K562 (cell line): ENCODE results near the gene NKD1. TPM values are rescaled to one million over a fixed set of nuclear protein-coding genes. Genes with fewer than 3 reads are reported as not detected.

Experiments used
- ATAC-seq: fragments of 200-7000 bp; cut with Tn5 transposase; 3 replicates; pipeline ENCODE4 v1.9.1; 2020; ENCODE audit warnings: moderate library complexity
- BruUV-seq: library from RNA; stranded (reverse); fragments of 400-500 nt; replicated peaks from 2 replicates; lab custom pipeline; 2021; lab: Mats Ljungman, UMichigan
- CTCF ChIA-PET: fragments of 300-600 bp; formaldehyde crosslinking; extraction: SDS; loops from one replicate; lab custom pipeline; 2021; ENCODE audit warnings: low intra/inter-chr PET ratio; lab: Yijun Ruan, JAX
- POLR2A ChIA-PET: fragments of 300-600, 350-650 bp; sonication (Branson Sonifier 250); formaldehyde crosslinking; extraction: SDS; loops from one replicate; lab custom pipeline; 2021; ENCODE audit warnings: antibody characterized with exemption, inconsistent platforms; lab: Yijun Ruan, JAX
- DNase-seq, 4 experiments: peaks; one replicate each; pipeline versions ENCODE4 v3.0.0 to v3.0.0-alpha.2; 2011 to 2018; ENCODE audit warnings: low spot score in 3 of 4, mixed read lengths in 3 of 4; ENCODE audit errors: extremely low read depth in 1 of 4
- FAIRE-seq: peaks from 2 replicates; lab custom pipeline; 2011; peaks lifted over from hg19 to GRCh38; lab: Jason Lieb, UNC
- H2AFZ ChIP-seq: 2 replicates; pipeline ENCODE4 v1.6.0; 2011; ENCODE audit warnings: low read depth, low read length, control low read depth, inconsistent platforms
- H3K27ac ChIP-seq: fragments of 200-600 bp; 3 replicates; pipeline ENCODE4 v1.8.0; 2011; ENCODE audit warnings: low read depth, mild to moderate bottlenecking, control low read depth, inconsistent platforms, low read length, moderate library complexity, mixed read lengths; ENCODE audit errors: extremely low read depth
- H3K27me3 ChIP-seq, 2 experiments: fragments of 300-600 bp in 1 of 2; 2 replicates in 1 of 2; 3 replicates in 1 of 2; pipeline versions ENCODE4 v1.6.0 to v1.8.0; 2011; ENCODE audit warnings: inconsistent platforms in 2 of 2, low read length in 2 of 2, mild to moderate bottlenecking in 1 of 2, mixed read lengths in 1 of 2, moderate library complexity in 1 of 2; ENCODE audit not compliant: control insufficient read depth in 2 of 2, insufficient read depth in 2 of 2
- H3K36me3 ChIP-seq: fragments of 300-600 bp; 3 replicates; pipeline ENCODE4 v1.8.0; 2011; ENCODE audit warnings: mild to moderate bottlenecking, low read length, inconsistent platforms; ENCODE audit not compliant: control insufficient read depth, insufficient read depth
- H3K4me1 ChIP-seq, 2 experiments: fragments of 200-600 bp in 1 of 2; replicated peaks in 1 of 2; 2 replicates in 1 of 2; 3 replicates in 1 of 2; pipeline versions ENCODE4 v1.5.1 to v1.8.0; 2011; ENCODE audit warnings: inconsistent platforms in 2 of 2, low read length in 2 of 2, mild to moderate bottlenecking in 1 of 2, mixed read lengths in 1 of 2, moderate library complexity in 1 of 2; ENCODE audit not compliant: control insufficient read depth in 2 of 2, insufficient read depth in 2 of 2
- H3K4me2 ChIP-seq: 2 replicates; pipeline ENCODE4 v1.6.1; 2011; ENCODE audit warnings: low read length, control low read depth, inconsistent platforms, mixed read lengths; ENCODE audit not compliant: insufficient read depth
- H3K4me3 ChIP-seq: fragments of 200-600 bp; sonication (generic), shearing (Covaris generic); 2 replicates; pipeline ENCODE4 v1.5.1; 2016; ENCODE audit warnings: control low read depth, inconsistent platforms
- H3K79me2 ChIP-seq: fragments of 200-600 bp; 3 replicates; pipeline ENCODE4 v1.8.0; 2011; ENCODE audit warnings: low read length, inconsistent platforms; ENCODE audit not compliant: control insufficient read depth, insufficient read depth
- H3K9ac ChIP-seq, 2 experiments: 2 replicates each; pipeline versions ENCODE4 v1.6.0 to v1.6.1; 2011; ENCODE audit warnings: low read depth in 2 of 2, low read length in 2 of 2, control low read depth in 1 of 2, inconsistent platforms in 1 of 2, mild to moderate bottlenecking in 1 of 2, mixed read lengths in 1 of 2; ENCODE audit not compliant: insufficient read depth in 1 of 2
- H3K9me1 ChIP-seq: one replicate; pipeline ENCODE4 v1.6.0; 2011; ENCODE audit warnings: inconsistent platforms, mild to moderate bottlenecking, low read length, moderate library complexity; ENCODE audit not compliant: control insufficient read depth, insufficient read depth
- H3K9me3 ChIP-seq: replicated peaks from 2 replicates; pipeline ENCODE4 v1.5.1; 2011; ENCODE audit warnings: low read depth, low read length, inconsistent platforms; ENCODE audit not compliant: control insufficient read depth, insufficient read depth
- H4K20me1 ChIP-seq: replicated peaks from 2 replicates; pipeline ENCODE4 v1.6.1; 2011; ENCODE audit warnings: low read length, inconsistent platforms, mixed read lengths; ENCODE audit not compliant: control insufficient read depth, insufficient read depth
- HINFP ChIP-seq: fragments of 450-650 bp; conservative IDR thresholded peaks from 2 replicates; pipeline ENCODE4 v1.6.1; 2016; ENCODE audit warnings: missing genetic modification characterization, low read depth, mild to moderate bottlenecking, control low read depth, missing compliant biosample characterization
- SAFB ChIP-seq: fragments of 200-400 bp; formaldehyde crosslinking; IDR thresholded peaks from 2 replicates; pipeline ENCODE4 v1.6.1; 2017; ENCODE audit warnings: low read depth, low read length, borderline replicate concordance
- THRAP3 ChIP-seq: fragments of 450-650 bp; IDR thresholded peaks from 2 replicates; pipeline ENCODE4 v1.6.1; 2016; ENCODE audit warnings: mild to moderate bottlenecking, inconsistent platforms, borderline replicate concordance
- ZNF311 ChIP-seq: fragments of 250-450 bp; sonication (Bioruptor Pico); IDR thresholded peaks from 2 replicates; pipeline ENCODE4 v1.4.0; 2020; ENCODE audit warnings: mild to moderate bottlenecking, moderate library complexity
- ZNF592 ChIP-seq: fragments of 450-650 bp; IDR thresholded peaks from 2 replicates; pipeline ENCODE4 v1.6.1; 2017; ENCODE audit warnings: antibody characterized with exemption, mild to moderate bottlenecking
- ZNF778 ChIP-seq: fragments of 450-650 bp; formaldehyde crosslinking; IDR thresholded peaks from 2 replicates; pipeline ENCODE4 v1.4.0; 2020; ENCODE audit warnings: mild to moderate bottlenecking, moderate library complexity
- WGBS: fragments of 100-300 bp; shearing (Covaris generic); methylation state at CpG from one replicate; pipeline ENCODE4 v1.1.6; 2016; ENCODE audit warnings: low coverage, mixed read lengths; ENCODE audit not compliant: insufficient coverage; ENCODE audit errors: missing lambda C conversion rate; 5-methylcytosine and 5-hydroxymethylcytosine counted together
- in situ Hi-C: fragments of 300-500 bp; cut with MboI; formaldehyde crosslinking; loops from 4 replicates; pipeline ENCODE4 v1.15.0; 2018; ENCODE audit warnings: inconsistent platforms, mixed read lengths
- intact Hi-C: fragments of 100-400 bp; cut with micrococcal nuclease; formaldehyde crosslinking; loops from 2 replicates; pipeline ENCODE4 v1.14.2; 2022
- polyA plus RNA-seq, 8 experiments: library from polyadenylated mRNA; depleted of rRNA in 4 of 8; stranded (reverse) in 5 of 8; unstranded in 3 of 8; fragments of >200 nt; fragmentation: Nextera tagmentation in 2 of 8; fragmentation: Illumina TruSeq in 1 of 8; extraction: Ambion mirVana in 2 of 8; extraction: Trizol in 1 of 8; gene quantifications; 2 replicates each; pipeline versions ENCODE4 v1.2.1 to v1.2.3, GENCODE V29; 2011 to 2014; ENCODE audit warnings: inconsistent platforms in 1 of 8, missing spikeins in 1 of 8
- total RNA-seq, 7 experiments: library from RNA; depleted of rRNA in 6 of 7; stranded (reverse); fragments of >200 nt in 6 of 7; fragmentation: Illumina TruSeq in 2 of 7; extraction: Trizol in 2 of 7; gene quantifications; 2 replicates each; pipeline versions ENCODE4 v1.2.1 to v1.2.3, GENCODE V29; 2011 to 2021; ENCODE audit warnings: low replicate concordance in 1 of 7

The NKD1 gene
- total and polyA plus RNA-seq, 9 of the 15 experiments (the other 6 are each of a cell fraction or from before 2014, with no cell fraction given), result under 0.01 to 0.24 (median 0.04) TPM; not detected in 2

- POLR2A ChIA-PET, result no interaction called here
- BruUV-seq, result no TSS peak
- no peaks in the 10 kb centered on the region for H3K9me3 ChIP-seq
- peaks cover 12 to 55% of the 10 kb centered on the region in 2 experiments; a peak in 4 of 5 replicates for H3K27me3 ChIP-seq
- H3K9ac ChIP-seq, result no peak overlapping the region
- no peak for FAIRE-seq
- CTCF ChIA-PET, result no interaction called here
- H2AFZ ChIP-seq, result no peak overlapping the region
- H3K4me3 ChIP-seq, result no peak overlapping the region
- no peak for DNase-seq
- no peak overlapping the region for H3K27ac ChIP-seq
- 3% methylated on average over 5 of the region's 5 CpGs for WGBS
- intact Hi-C loops, result no loop called here
- no peak overlapping the region for H3K4me2 ChIP-seq
- no peaks in the 10 kb centered on the region for H3K9me1 ChIP-seq
- no peaks in the 10 kb centered on the region for H3K79me2 ChIP-seq
- H3K36me3 ChIP-seq, result no peaks in the 10 kb centered on the region
- in situ Hi-C loops, result loop anchor here (25.0 kb wide), 1 partner anchor 290 kb away; no protein-coding TSS in a partner anchor
- H3K4me1 ChIP-seq, result no peaks in the 10 kb centered on the region; a peak in 1 of 5 replicates
- ATAC-seq, result no peak
- no peaks in the 10 kb centered on the region for H4K20me1 ChIP-seq
- TF ChIP-seq SAFB, result no peak
- no peak for TF ChIP-seq THRAP3
- TF ChIP-seq ZNF778 (CRISPR knock-in tag), result no peak
- no peak for TF ChIP-seq HINFP (tag)
- TF ChIP-seq ZNF311 (CRISPR knock-in tag), result no peak
- TF ChIP-seq ZNF592, result no peak
Observed at GRCh38 chr16:50501986-50502615, 46.1 kb upstream of the NKD1 start.
